Cardiac ventricle fibroblast (primary cell): ENCODE results near the gene PITHD1. TPM values are rescaled to one million over a fixed set of nuclear protein-coding genes. Genes with fewer than 3 reads are reported as not detected.

Source experiments
- total RNA-seq: library from RNA; depleted of rRNA; stranded (reverse); fragments of >200 nt; gene quantifications from 2 replicates; pipeline ENCODE4 v1.2.3, GENCODE V29; 2015

The PITHD1 gene, protein sequence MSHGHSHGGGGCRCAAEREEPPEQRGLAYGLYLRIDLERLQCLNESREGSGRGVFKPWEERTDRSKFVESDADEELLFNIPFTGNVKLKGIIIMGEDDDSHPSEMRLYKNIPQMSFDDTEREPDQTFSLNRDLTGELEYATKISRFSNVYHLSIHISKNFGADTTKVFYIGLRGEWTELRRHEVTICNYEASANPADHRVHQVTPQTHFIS
- total RNA-seq, result 33.3 and 35.2 TPM in 2 replicates

DNA sequence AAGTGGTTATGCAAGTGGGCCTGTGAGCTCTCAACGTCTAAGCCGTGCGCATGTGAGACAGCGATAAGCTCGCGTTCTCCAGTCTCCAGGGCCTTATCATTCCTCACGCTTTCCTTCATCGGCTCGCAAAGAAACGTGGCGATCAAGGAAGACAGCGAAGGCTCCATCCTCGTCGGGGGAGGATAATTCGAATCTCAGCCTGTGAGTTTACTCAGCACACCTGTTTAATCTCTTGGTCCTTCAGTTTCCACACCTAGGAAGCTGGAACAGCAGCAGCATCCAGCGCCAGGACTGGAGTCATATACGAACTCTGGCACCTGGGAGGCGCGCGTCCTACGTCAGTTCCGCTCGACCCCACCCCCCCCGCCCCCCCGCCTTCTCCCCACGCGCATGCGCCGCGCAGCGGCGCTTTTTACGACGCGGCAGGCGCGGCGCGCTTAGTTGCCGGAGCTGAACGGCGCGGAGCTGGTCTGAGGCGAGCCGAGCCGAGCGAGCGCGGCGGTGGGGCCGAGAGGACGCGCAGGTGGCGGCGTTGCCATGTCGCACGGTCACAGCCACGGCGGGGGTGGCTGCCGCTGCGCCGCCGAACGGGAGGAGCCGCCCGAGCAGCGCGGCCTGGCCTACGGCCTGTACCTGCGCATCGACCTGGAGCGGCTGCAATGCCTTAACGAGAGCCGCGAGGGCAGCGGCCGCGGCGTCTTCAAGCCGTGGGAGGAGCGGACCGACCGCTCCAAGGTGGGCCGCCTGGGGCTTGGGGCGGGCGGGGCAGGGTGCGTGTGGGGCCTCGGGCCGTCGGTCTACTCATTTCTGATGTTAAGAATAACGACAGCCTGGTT, at the start of gene PITHD1:
Gene PITHD1, plus strand, starts transcription at position 440 of the 836 bp plus-strand sequence. Its CDS starts 98 bp downstream, at position 538.

DNA sequence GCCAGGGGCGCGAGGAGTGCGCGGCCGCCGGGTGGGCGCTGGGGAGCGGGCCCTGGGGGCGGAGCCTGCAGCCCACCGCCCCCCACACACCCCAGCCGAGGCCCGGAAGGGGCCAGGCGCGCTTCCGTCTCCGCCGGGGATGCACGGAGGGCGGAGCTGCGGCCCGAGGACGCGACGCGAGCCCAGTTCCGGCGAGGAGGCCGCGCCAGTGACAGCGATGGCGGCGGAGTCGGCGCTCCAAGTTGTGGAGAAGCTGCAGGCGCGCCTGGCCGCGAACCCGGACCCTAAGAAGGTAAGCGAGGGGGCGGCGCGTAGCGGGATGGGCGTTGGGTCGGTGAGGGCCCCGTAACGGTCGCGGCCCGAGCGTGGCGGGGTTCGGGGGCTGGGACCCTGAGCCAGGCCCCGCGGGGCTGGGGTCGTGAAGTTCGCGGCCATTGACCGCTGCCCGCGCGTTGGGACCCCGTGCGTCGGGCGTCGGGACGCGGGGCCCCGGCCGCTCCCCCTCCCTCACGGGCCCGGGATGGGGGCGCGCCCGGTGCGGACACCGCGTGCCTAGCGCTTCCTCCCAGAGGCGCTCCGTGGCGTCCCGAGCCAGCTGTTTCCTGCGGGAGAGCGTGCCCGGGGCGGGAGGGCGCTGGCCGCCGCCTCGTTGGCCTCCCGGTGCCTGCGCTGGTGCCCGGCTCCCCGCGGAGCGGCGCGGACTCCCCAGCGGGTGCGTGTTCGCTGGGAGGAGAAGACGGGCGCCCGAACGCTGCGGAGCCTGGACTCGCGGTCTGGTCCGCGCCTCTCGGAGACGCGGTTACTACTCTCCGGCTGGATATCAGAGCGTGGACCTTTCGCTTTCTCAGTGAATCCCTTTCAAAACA, 34.7 kb upstream of the PITHD1 start, which contains the start of gene ELOA:
Gene ELOA, plus strand, starts transcription at position 185 of the 866 bp plus-strand sequence. Its CDS starts 33 bp downstream, at position 218.

DNA sequence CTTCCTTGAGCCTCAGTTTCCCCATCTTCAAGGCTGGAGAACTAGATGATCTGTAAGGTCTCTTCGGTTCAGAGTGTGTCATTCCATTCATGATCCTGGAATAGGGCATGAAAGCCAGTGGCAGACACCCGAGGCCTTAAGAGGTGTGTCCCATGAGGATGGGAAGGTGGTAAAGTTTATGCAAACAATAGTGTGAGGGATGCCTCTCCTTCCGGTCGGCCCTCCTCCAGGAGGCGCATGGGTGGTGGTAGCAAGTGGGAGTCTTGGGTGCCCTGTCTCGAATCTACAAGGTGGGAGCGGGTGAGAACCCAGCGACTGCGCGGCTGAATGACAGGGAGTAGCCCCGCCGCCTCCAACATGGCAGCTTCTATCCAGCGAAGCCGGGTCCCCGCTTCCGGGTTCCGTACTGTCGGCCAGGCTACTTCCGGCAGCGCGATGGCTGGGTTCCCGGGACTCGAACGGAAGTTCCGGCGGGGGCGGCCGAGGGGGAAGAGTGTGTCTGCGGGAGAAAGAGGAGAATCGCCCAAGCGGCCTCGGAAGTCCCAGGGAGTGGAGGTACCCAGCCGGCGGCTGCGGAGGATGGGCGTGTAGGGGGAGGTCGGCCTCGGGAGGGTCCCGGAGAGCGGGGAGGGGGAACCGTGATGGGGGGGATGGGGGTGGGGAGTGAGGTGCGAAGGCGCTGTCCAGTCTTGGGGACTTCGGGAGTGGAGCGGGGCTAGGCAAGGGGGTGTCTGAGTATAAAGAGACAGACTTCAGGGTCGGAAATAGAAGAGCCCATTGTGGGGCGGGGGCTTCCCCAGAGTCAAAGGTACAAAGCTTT, 12.7 kb downstream of the PITHD1 start, which contains the start of gene LYPLA2:
Gene LYPLA2, plus strand, starts transcription at position 450 of the 820 bp plus-strand sequence. CDS start 1,538 bp downstream, outside the sequence.

GRCh38 chr1:23800400-23801337, 22.5 kb downstream of the PITHD1 start, which contains the start of gene GALE:
Gene GALE (minus strand): TSS chr1:23800754. CDS start chr1:23799007, 1,747 bp downstream.

DNA sequence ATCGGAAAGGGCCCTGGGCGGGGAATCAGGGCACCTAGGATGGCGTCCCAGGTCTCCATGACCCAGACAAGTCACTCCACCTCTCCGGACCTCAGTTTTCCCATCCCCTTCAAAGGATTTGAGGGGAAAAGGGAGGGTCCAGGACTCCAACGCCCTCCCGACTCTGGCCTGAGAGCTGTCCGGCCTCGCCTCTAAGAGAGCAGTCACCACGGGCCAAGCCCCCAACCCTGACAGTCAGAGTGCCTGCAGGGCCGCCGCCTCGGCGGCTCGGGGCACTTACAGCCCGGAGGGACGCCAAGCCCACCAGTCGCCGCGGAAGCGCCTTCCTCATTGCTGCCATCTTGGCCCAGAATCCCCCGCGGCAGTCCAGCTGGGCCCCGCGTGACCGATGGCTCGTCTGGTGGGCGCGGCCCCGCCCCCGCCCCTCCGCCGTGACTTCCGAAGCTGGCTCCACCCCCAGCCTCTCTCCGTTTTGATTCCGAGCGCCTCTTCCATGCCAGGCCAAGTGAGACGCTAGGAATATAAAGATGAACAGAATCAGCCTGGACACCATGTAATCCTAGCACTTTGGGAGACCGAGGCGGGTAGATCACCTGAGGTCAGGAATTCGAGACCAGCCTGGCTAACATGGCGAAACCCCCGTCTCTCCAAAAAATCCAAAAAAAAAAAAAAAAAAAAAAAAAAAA, 47.0 kb downstream of the PITHD1 start, which contains the start of gene HMGCL:
Gene HMGCL, minus strand, starts transcription at position 354 of the 686 bp plus-strand sequence. Its CDS starts 14 bp downstream, at position 340.

Other genes starting within 250 kb of the PITHD1 start
- 0.06 and 0.15 TPM in 2 replicates for gene E2F2, start 247.2 kb upstream of the PITHD1 start, total RNA-seq
- gene ID3, start 218.9 kb upstream of the PITHD1 start, total RNA-seq, result 148 and 174 TPM in 2 replicates
- gene RPL11, start 86.6 kb upstream of the PITHD1 start, total RNA-seq, result 1,144 and 1,360 TPM in 2 replicates
- gene ELOA, start 34.9 kb upstream of the PITHD1 start, total RNA-seq, result 28.6 and 32.2 TPM in 2 replicates
- gene LYPLA2, start 12.7 kb downstream of the PITHD1 start, total RNA-seq, result 25.3 and 37.9 TPM in 2 replicates
- 10.8 and 14.7 TPM in 2 replicates for gene GALE, start 22.3 kb downstream of the PITHD1 start, total RNA-seq
- 35.4 and 45.7 TPM in 2 replicates for gene HMGCL, start 47.0 kb downstream of the PITHD1 start, total RNA-seq
- gene FUCA1, start 89.9 kb downstream of the PITHD1 start, total RNA-seq, result 7.4 and 7.6 TPM in 2 replicates
- not detected in 2 replicates for gene CNR2, start 134.9 kb downstream of the PITHD1 start, total RNA-seq
- gene PNRC2, start 181.4 kb downstream of the PITHD1 start, total RNA-seq, result 73.2 and 91.9 TPM in 2 replicates
- 52.7 and 65.6 TPM in 2 replicates for gene SRSF10, start 201.9 kb downstream of the PITHD1 start, total RNA-seq